Tibial nerve (tissue), 4 donors: ENCODE data around the gene SPHK1. TPM values are rescaled to one million over a fixed set of nuclear protein-coding genes. Genes with fewer than 3 reads are reported as not detected.

Experiments used
- DNase-seq, 2 donors: peaks; one replicate each; pipeline ENCODE4 v3.0.0-alpha.2; 2019; ENCODE audit warnings: low spot score in 2 of 2
- H3K27ac ChIP-seq, 4 donors: fragments of 200-600 bp; sonication (generic) in 3 of 4; one replicate each; pipeline ENCODE4 v1.5.1; 2017 to 2019; ENCODE audit warnings: mild to moderate bottlenecking in 1 of 4
- H3K27me3 ChIP-seq, 2 donors: fragments of 200-600 bp; sonication (generic) in 1 of 2; one replicate each; pipeline versions ENCODE4 v1.5.1 to v1.6.0; 2017 to 2019
- H3K36me3 ChIP-seq, 3 donors: fragments of 200-600 bp; sonication (generic); one replicate each; pipeline ENCODE4 v1.5.1; 2018 to 2019
- H3K4me1 ChIP-seq, 4 donors: fragments of 200-600 bp; sonication (generic) in 3 of 4; one replicate each; pipeline ENCODE4 v1.5.1; 2017 to 2019
- H3K4me3 ChIP-seq, 4 donors: fragments of 200-600 bp; sonication (generic) in 3 of 4; one replicate each; pipeline ENCODE4 v1.5.1; 2017 to 2019; ENCODE audit warnings: mild to moderate bottlenecking in 1 of 4, moderate library complexity in 1 of 4
- H3K9me3 ChIP-seq, 4 donors: fragments of 200-600 bp; sonication (generic) in 3 of 4; one replicate each; pipeline ENCODE4 v1.5.1; 2017 to 2019
- CTCF ChIP-seq, 5 experiments: fragments of 200-600 bp in 3 of 5; fragments of 450-650 bp in 2 of 5; sonication (generic) in 3 of 5; IDR thresholded peaks; one replicate each; pipeline ENCODE4 v1.5.1; 2016 to 2019; ENCODE audit warnings: antibody characterized with exemption in 5 of 5, mild to moderate bottlenecking in 3 of 5, moderate library complexity in 2 of 5
- EP300 ChIP-seq, 2 donors: sonication (generic); formaldehyde crosslinking; IDR thresholded peaks; one replicate each; pipeline ENCODE4 v1.6.1; 2017; ENCODE audit warnings: antibody characterized with exemption in 2 of 2, mild to moderate bottlenecking in 1 of 2
- POLR2A ChIP-seq, 2 donors: fragments of 450-650 bp; IDR thresholded peaks; one replicate each; pipeline ENCODE4 v1.6.1; 2017; ENCODE audit warnings: antibody characterized with exemption in 2 of 2, mild to moderate bottlenecking in 2 of 2, moderate library complexity in 2 of 2
- WGBS, 2 donors: methylation state at CpG; one replicate each; pipeline ENCODE4 v1.1.5; 2018; 5-methylcytosine and 5-hydroxymethylcytosine counted together
- total RNA-seq, 4 donors: library from RNA; depleted of rRNA; stranded (reverse); fragments of >200 nt; gene quantifications; one replicate each; pipeline ENCODE4 v1.1.0, GENCODE V29; 2016

SPHK1 gene
- total RNA-seq, 4 donors from 2014 or later = 16.7 to 50.1 (median 27.8) TPM

GRCh38 chr17:76428511-76428910, 44.1 kb downstream of the SPHK1 start:
- Histone ChIP-seq H3K9me3 (no peaks in the 10 kb centered on the region), H3K27ac (no peak overlapping the region), H3K27me3 (no peaks in the 10 kb centered on the region), H3K4me3 (no peak overlapping the region), H3K4me1 (peaks cover 0 to 33% (median 4%) of the 10 kb centered on the region in 4 donors), H3K36me3 (no peaks in the 10 kb centered on the region)
- no peak for DNase-seq
- WGBS, 2 donors = 73 to 91% methylated on average over 1 of the region's 1 CpG
- TF ChIP-seq EP300 (IDR thresholded peaks at IDR 0.05) = no peak
- no peak for TF ChIP-seq POLR2A (IDR thresholded peaks at IDR 0.05)
- TF ChIP-seq CTCF (IDR thresholded peaks at IDR 0.05) = no peak

- peak overlapping the region in 1 of 4 donors; percentile 4 for H3K27ac ChIP-seq
- DNase-seq = no peak
- no peaks in the 10 kb centered on the region for H3K27me3 ChIP-seq
- WGBS, 2 donors = 71 to 78% methylated on average over 2 of the region's 2 CpGs
- no peaks in the 10 kb centered on the region for H3K36me3 ChIP-seq
- H3K4me3 ChIP-seq = no peak overlapping the region
- no peaks in the 10 kb centered on the region for H3K9me3 ChIP-seq
- no peak for TF ChIP-seq EP300 (IDR thresholded peaks at IDR 0.05)
- no peak for TF ChIP-seq POLR2A (IDR thresholded peaks at IDR 0.05)
- no peak for TF ChIP-seq CTCF (IDR thresholded peaks at IDR 0.05)
- H3K4me1 ChIP-seq = peaks cover 0 to 33% (median 4%) of the 10 kb centered on the region in 4 donors
These were observed 47.1 kb downstream of the SPHK1 start for GRCh38 chr17:76431509-76431908.

- TF ChIP-seq CTCF (IDR thresholded peaks at IDR 0.05) (no peak), EP300 (IDR thresholded peaks at IDR 0.05) (no peak), POLR2A (IDR thresholded peaks at IDR 0.05) (no peak)
- peaks cover 0 to 28% (median 4%) of the 10 kb centered on the region in 4 donors for H3K4me1 ChIP-seq
- WGBS, 2 donors = 60 to 64% methylated on average over 6 of the region's 6 CpGs
- peak overlapping the region in 1 of 4 donors; percentile 4 for H3K27ac ChIP-seq
- no peaks in the 10 kb centered on the region for H3K9me3 ChIP-seq
- no peak overlapping the region for H3K4me3 ChIP-seq
- H3K27me3 ChIP-seq = no peaks in the 10 kb centered on the region
- DNase-seq = no peak
- no peaks in the 10 kb centered on the region for H3K36me3 ChIP-seq
These were observed 47.6 kb downstream of the SPHK1 start for GRCh38 chr17:76432004-76432403.

- Histone ChIP-seq H3K9me3 (no peaks in the 10 kb centered on the region), H3K4me3 (no peak overlapping the region), H3K27me3 (no peaks in the 10 kb centered on the region), H3K4me1 (peaks cover 0 to 20% (median under 1%) of the 10 kb centered on the region in 4 donors), H3K36me3 (no peaks in the 10 kb centered on the region), H3K27ac (no peak overlapping the region)
- TF ChIP-seq POLR2A (IDR thresholded peaks at IDR 0.05) = no peak
- TF ChIP-seq EP300 (IDR thresholded peaks at IDR 0.05) = no peak
- peak in 2 of 5 experiments; percentile 19 to 21 for TF ChIP-seq CTCF (IDR thresholded peaks at IDR 0.05)
- WGBS, 2 donors = 74 to 86% methylated on average over 3 of the region's 3 CpGs
- no peak for DNase-seq
These were observed 48.4 kb downstream of the SPHK1 start for GRCh38 chr17:76432712-76433336.

GRCh38 chr17:76433693-76434092, 49.3 kb downstream of the SPHK1 start:
- TF ChIP-seq POLR2A (IDR thresholded peaks at IDR 0.05) (no peak), EP300 (IDR thresholded peaks at IDR 0.05) (no peak), CTCF (IDR thresholded peaks at IDR 0.05) (no peak)
- DNase-seq = no peak
- 93 to 95% methylated on average over 9 of the region's 9 CpGs for WGBS, 2 donors
- H3K4me3 ChIP-seq = no peak overlapping the region
- H3K27ac ChIP-seq = no peak overlapping the region
- H3K36me3 ChIP-seq = no peaks in the 10 kb centered on the region
- H3K27me3 ChIP-seq = no peaks in the 10 kb centered on the region
- no peaks in the 10 kb centered on the region for H3K9me3 ChIP-seq
- peaks cover 0 to 17% (median 0%) of the 10 kb centered on the region in 4 donors for H3K4me1 ChIP-seq
